Measurements from ENCODE around the gene MMD.
"Not testable (repeated sequence)": the region's sequence is repeated elsewhere in the genome, so short reads cannot be mapped to it uniquely, and the experiment has no call there.

Gene MMD

DNA sequence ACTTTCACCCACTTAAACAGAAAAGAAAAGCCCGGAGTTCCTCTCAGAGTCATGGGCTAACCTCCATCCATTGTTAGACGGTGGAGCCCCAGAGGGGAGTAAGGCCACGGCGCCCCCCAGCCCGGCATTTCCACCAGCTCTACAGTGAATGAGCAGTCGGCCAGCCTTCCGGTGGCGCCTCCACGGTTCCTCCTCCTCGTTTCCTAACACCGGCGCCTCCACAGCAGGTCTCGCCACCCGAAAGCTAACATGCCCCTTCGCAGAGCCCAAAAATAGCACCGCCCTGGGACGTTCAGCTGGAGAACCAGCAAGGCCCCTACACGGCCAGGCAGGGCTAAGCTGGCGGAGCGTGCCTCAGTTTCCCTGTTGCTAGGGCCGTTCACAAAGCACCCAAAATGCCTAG, 858 bp downstream of the MMD start:
- no peak for DNase-seq (ENCODE audit: low read depth in 2 of 2)

DNA sequence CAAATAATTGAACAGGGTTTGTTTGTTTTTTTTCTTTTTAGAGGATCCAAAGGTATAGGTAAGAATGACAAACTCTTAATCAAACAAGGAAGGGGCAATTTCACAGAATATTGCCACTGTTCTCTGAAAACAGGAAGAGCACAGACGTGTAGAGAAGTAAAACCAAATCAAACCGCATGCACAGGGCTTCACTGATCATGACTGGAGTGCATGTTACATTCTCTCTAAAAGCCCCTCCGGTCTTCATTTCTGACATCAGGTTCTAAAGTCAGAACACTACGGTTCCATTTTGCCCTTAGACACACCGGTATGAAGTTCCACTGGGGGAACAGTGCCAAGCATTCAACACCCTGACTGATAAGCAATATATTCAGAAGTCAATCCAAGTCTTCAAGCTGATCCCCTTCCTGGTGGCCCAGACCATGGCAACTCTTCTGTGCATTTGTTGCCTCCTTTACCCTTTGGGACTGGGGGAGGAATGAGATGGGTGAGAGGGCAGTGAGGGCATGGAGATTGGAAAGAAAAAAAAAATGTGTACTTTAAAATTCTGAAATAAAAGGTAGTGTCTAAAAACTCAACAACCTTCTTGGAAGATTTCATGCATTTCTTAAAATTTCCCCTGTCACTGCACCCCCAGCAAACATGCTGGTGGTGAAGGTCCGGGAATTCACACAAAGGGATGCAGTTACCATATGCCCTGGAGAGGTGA, 1.4 kb downstream of the MMD start:
- DNase-seq (ENCODE audit: low read depth in 2 of 2): no peak

- no peak for DNase-seq (ENCODE audit: low read depth in 2 of 2)
These were observed 3.0 kb downstream of the MMD start for GRCh38 chr17:55418369-55419268.

GRCh38 chr17:55417411-55418268, 4.0 kb downstream of the MMD start:
- no peak for DNase-seq (ENCODE audit: low read depth in 2 of 2)

DNA sequence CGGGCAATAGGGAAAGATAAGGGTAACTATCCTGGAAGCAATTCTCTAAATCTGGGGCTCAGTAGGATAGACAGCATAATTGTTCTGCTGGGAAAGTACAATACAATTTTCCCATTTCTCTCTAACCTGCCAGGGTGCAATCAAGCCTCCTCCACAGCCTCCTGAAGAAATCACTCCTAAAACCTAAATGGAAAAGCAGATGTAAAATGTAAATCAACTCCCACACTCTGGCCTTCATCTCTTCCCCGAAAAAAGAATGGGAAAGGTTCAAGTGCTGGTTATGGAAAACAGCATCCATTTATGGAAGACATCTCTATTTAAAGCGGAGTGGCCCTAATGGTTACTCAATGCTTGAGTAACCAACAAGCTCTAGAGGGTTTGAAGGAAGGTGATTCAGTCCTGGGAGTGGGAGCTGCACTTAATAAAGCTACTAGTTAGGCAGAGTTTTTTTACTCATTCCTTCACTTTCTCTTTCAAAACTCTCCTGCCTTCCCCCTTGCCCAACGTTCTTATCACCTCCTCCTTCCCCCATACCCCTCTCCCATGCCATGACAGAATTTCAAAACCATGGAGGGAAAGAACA, 5.1 kb downstream of the MMD start:
- DNase-seq (ENCODE audit: low read depth in 2 of 2): no peak

DNA sequence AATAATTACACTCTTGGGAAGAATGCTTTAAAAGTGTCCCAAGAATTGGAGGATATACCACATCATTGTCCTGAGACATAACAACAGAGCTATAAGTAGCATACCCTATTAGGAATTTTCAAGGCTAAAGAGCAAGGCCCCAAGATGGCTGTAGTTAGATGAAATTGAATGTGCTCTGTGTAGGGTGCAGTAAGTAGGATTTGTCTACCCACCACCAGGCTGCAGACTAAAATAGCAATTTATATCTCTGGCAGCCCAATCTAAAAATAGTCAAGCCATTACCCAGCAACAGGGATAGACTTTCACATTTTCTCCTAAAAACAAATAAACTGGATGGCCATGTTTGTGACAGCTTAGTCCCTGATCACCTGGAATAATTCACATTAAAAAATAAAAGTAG, 5.6 kb downstream of the MMD start:
- DNase-seq (ENCODE audit: low read depth in 2 of 2): no peak

DNA sequence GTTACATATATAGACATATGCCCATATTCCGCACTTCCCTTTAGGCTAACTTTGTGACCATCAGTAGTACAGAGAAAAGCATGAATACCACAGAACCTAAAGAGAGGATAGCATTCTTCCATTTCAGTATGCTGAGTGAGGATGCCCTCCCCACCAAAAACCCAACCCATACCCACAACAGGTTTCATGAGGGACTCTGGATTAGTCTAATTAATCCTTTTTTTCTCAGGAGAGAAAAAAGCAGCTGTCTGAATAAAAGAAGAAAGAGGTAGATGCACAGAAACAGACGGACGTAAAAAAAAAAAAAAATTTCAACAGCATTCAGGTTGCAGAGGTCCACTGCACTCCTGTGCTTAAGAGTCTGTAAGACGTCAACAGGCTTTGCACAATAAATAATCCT, 6.7 kb downstream of the MMD start:
- DNase-seq (ENCODE audit: low read depth in 2 of 2): no peak

GRCh38 chr17:55413825-55414489, 7.7 kb downstream of the MMD start:
- no peak for DNase-seq (ENCODE audit: low read depth in 2 of 2)

DNA sequence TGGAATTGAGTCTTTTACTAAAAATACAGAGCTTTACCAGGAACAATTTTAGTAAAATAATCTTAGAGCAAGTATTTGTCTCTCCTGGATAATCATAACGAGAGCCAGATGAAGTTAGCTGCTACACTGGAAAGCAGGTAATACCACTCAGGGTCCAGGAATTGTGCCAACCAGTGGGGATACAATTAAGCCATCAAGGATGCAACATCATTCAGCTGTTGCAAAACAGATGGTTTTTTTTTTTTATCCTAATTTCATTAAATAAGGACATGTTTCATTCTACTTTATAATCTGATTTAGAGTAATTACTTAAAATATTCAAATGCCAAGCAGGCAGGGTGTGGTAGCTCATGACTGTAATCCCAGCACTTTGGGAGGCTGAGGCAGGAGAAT, 10.2 kb downstream of the MMD start:
- DNase-seq (ENCODE audit: low read depth in 2 of 2): no peak

DNA sequence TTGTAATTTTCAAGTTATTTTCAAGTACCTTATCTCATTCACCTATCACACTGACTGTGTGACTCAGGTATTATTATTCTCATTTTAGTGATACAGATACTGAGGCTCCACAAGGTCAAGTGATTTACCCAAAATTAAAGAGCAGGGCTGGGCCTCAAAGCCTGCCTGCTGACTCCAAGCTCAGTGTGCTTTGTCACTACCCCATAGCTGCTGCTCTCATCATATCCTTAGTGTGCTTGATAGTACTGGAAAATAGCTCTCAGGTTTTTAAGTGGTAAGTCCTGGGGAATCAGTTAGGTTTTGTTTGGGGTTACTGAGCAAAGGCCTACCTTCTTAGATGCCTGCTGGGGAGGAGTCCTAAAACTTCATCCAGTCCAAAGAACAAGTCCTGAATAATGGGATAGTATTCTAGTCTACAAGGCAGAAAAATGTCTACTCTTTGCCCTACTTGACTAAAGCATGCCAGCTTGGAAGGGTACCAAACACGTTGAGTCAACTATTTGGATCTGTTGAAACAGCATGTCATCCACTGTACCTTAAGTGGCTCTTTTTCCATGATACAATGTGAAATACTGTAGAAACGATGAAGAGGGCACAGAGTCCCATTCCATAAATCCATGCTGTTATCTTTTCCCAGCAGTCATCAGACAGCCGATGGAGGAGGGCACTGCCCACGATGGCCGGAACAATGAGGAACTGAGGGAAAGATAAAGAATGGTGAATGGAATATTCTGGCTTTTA, 10.7 kb downstream of the MMD start:
- no peak for DNase-seq (ENCODE audit: low read depth in 2 of 2)

DNA sequence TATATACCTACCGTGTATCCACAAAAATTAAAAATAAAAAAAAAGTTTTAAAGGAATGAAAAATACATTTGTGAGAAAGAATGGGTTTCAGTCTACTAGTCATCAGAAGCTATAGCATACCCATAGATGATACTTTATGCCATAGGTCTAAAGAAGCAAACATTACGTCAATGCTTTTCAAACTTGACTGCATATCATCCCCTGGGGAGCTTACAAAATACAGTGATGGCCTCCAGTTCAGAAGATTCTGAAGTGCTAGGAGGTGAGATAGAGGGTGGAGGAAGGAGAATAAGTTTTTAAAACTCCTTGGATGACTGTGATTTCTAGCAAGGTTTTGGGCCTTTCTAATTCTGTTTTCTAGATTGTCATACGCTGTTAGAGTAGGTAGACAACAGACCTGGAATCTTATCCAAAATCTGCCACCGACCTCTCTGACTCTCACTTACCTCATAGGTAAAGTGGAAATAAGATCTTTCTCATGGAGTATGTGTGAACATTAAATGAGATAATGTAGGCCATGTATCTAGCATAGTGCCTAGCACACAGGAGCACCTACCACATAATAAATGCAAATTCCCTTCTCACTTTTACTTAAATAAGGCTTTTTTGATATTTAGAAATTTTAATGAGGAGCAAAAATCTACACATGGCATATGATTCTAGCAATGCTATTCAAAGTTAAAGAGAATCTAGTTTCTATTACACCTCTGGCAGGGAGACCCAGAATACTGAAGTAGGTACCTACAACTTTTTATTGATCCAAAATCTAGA, 12.4 kb downstream of the MMD start:
- no peak for DNase-seq (ENCODE audit: low read depth in 2 of 2)

- DNase-seq (ENCODE audit: low read depth in 2 of 2): no peak
These were observed 13.7 kb downstream of the MMD start for GRCh38 chr17:55407641-55408566.

GRCh38 chr17:55405600-55405999, 16.0 kb downstream of the MMD start:
- DNase-seq (ENCODE audit: low read depth in 2 of 2): no peak

GRCh38 chr17:55404197-55404596, 17.4 kb downstream of the MMD start:
- DNase-seq (ENCODE audit: low read depth in 2 of 2): not testable (repeated sequence)

DNA sequence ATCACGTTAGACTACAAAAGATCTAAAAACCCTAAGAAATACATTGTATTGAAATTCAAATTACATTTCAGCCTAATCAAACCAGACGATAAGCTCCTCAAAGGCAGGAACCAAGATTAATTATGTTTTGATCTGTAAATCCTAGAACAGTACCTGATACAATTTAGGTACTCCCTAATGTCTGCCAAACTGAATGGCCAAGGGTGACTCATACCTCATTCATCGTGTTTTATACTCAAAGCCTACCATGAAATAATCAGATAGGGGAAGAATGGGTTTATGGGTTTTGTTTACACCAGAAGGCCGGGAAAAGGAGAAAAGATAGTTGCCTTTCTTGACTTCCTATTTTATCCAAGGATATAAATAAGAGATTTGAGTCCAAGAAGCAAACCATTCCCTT, 19.3 kb downstream of the MMD start:
- DNase-seq (ENCODE audit: low read depth in 2 of 2): no peak

DNA sequence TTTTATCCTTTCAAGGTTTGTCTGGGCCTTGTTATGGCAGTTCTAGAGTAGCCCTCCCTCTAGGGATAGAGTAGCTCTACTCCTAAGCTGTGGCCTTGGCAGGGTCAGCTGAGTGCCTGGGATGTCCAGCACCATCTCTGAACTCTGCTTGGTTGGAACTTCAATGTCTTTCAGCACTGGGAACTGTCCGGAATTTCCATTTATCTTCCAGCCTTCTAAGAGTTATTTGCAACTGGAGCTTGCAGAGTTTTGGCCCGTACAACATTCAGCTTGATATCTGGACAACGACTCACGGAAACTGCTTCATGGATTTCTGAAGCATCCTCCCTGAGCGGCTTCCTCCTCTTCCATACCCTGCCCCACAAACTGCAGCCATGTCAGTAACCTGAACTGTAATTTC, 22.9 kb downstream of the MMD start:
- no peak for DNase-seq (ENCODE audit: low read depth in 2 of 2)

- DNase-seq (ENCODE audit: low read depth in 2 of 2): no peak
These were observed 25.7 kb downstream of the MMD start for GRCh38 chr17:55395803-55396505.

DNA sequence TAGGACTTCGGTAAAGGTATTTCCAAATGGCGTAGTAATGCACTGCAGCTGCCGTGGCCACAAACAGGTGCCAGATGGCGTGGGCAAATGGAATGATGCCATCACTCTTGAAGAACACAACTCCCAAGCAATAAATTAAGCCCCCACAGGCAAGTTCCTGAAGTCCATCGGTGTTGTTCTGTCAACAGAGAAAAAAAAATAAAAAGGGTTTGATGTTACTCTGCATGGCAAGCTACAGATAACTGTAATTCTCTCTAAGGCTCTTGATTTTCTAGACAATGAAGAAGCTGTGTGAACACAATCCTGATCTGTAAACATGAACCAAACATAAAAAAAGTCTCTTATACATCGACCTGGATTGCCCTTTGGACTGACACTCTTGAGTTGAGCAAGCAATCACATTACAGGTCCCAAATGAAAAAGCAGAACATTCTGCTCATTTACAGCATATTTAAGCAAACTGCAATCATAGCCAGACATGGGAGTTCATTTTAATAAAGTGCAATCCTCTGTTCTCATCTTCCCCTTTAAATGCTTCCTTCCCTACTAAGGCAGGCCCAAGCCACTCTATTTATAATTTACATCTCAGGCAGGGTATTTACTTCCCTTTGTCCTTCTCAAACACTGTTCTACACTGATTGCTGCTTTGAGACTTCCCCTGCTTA, 27.1 kb downstream of the MMD start:
- DNase-seq (ENCODE audit: low read depth in 2 of 2): no peak
